IMR-90 (cell line): Measurements from ENCODE around the gene CDRT4.
A peak's percentile ranks its signal among the peaks of the same experiment; 100 is the strongest.

Experiments used
- CEBPB ChIP-seq: IDR thresholded peaks from 2 replicates; pipeline ENCODE4 v1.6.1; 2012; ENCODE audit warnings: low read depth, low read length, improper control_type of control experiment
- CHD1 ChIP-seq: IDR thresholded peaks from 2 replicates; pipeline ENCODE4 v1.6.1; 2012; ENCODE audit warnings: low read depth, low read length, improper control_type of control experiment
- FOS ChIP-seq: fragments of 150-350 bp; IDR thresholded peaks from 2 replicates; pipeline ENCODE4 v1.6.1; 2016; ENCODE audit warnings: low read depth, low read length
- MAZ ChIP-seq: IDR thresholded peaks from 2 replicates; pipeline ENCODE4 v1.6.1; 2012; ENCODE audit warnings: low read depth, mild to moderate bottlenecking, low read length, improper control_type of control experiment, moderate library complexity, borderline replicate concordance
- NFE2L2 ChIP-seq: fragments of 150-350 bp; IDR thresholded peaks from 2 replicates; pipeline ENCODE4 v1.6.1; 2016; ENCODE audit warnings: low read depth, mild to moderate bottlenecking, low read length
- POLR2A ChIP-seq: IDR thresholded peaks from 2 replicates; pipeline ENCODE4 v1.6.1; 2012; ENCODE audit warnings: mild to moderate bottlenecking, low read depth, low read length
- RCOR1 ChIP-seq: IDR thresholded peaks from 2 replicates; pipeline ENCODE4 v1.6.1; 2012; ENCODE audit warnings: mild to moderate bottlenecking, low read length, improper control_type of control experiment; ENCODE audit not compliant: insufficient replicate concordance
- RFX5 ChIP-seq: IDR thresholded peaks from 2 replicates; pipeline ENCODE4 v1.8.0; 2012; ENCODE audit warnings: low read depth, mild to moderate bottlenecking, low read length, moderate library complexity
- USF2 ChIP-seq: fragments of 150-350 bp; IDR thresholded peaks from 2 replicates; pipeline ENCODE4 v1.6.1; 2017; ENCODE audit warnings: mild to moderate bottlenecking, antibody characterized with exemption, low read length, low read depth
- TF ChIP-seq, protein P1 (sequence below): conservative IDR thresholded peaks from 2 replicates; pipeline ENCODE4 v1.5.1; 2012; ENCODE audit warnings: mild to moderate bottlenecking, low read depth, low read length, improper control_type of control experiment

DNA sequence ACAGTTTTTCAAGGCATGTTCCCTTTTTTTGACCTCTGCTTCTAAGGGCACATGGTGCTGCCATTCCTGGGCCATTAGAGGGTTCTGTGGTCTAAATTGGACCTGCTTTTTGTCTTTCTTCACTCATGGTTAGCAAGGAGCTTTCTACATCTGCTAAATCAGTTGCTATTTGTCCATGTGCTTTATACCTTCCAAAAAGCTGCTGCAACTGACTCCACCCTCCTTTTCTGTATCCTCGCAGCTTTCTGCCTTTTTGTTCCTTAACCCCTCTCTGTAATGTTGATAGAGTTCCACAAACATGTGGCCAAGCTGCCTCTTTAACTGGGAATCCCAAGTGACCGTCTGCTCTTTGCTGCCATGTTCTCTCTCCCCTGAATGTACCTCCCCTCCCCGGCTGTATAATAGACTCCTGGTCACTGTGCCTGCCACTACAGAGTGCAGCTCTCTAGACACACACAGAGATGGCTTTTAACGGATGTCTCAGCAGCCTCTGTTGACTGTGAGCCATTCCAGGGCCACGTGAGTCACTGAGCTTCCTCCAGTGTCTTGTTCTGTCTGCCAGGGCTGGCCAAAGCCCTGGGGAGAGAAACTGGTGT is 68.6 kb downstream of the CDRT4 start:
- TF ChIP-seq, protein P1, sequence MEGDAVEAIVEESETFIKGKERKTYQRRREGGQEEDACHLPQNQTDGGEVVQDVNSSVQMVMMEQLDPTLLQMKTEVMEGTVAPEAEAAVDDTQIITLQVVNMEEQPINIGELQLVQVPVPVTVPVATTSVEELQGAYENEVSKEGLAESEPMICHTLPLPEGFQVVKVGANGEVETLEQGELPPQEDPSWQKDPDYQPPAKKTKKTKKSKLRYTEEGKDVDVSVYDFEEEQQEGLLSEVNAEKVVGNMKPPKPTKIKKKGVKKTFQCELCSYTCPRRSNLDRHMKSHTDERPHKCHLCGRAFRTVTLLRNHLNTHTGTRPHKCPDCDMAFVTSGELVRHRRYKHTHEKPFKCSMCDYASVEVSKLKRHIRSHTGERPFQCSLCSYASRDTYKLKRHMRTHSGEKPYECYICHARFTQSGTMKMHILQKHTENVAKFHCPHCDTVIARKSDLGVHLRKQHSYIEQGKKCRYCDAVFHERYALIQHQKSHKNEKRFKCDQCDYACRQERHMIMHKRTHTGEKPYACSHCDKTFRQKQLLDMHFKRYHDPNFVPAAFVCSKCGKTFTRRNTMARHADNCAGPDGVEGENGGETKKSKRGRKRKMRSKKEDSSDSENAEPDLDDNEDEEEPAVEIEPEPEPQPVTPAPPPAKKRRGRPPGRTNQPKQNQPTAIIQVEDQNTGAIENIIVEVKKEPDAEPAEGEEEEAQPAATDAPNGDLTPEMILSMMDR: no peak
- TF ChIP-seq CEBPB (no peak), NFE2L2 (no peak), POLR2A (no peak), MAZ (no peak), USF2 (peak; percentile 74; the same call in 1 of the 2 replicates), RFX5 (no peak), FOS (no peak; the same call in 1 of the 2 replicates), CHD1 (no peak), RCOR1 (no peak)
